GM19025 (cell line): Measurements from ENCODE around the gene NBPF3.
"Not testable (repeated sequence)": the region's sequence is repeated elsewhere in the genome, so short reads cannot be mapped to it uniquely, and the experiment has no call there.

Experiments
- ATAC-seq: cut with Tn5 transposase; IDR thresholded peaks from one replicate; pipeline ENCODE4 v1.9.1; 2021; ENCODE audit warnings: mild to moderate bottlenecking, low read depth, moderate library complexity; ENCODE audit not compliant: unreplicated experiment

The NBPF3 gene

GRCh38 chr1:21436488-21437340, 3.2 kb upstream of the NBPF3 start:
- no peak for ATAC-seq

DNA sequence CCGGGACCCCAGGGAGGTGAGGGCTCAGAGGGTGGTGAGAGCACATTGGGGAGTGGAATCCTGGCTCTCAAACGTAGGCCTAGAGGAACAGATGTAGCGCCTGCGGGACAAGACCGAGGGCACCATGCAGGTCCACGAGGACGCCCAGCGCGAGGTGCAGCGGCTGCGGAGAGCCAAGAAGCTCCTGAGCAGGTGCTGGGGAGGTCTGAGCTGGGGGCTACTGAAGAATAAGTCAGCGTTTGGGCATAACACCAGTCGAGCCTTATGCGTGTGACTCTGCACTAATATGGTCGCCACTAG, 2.6 kb upstream of the NBPF3 start:
- ATAC-seq = no peak

DNA sequence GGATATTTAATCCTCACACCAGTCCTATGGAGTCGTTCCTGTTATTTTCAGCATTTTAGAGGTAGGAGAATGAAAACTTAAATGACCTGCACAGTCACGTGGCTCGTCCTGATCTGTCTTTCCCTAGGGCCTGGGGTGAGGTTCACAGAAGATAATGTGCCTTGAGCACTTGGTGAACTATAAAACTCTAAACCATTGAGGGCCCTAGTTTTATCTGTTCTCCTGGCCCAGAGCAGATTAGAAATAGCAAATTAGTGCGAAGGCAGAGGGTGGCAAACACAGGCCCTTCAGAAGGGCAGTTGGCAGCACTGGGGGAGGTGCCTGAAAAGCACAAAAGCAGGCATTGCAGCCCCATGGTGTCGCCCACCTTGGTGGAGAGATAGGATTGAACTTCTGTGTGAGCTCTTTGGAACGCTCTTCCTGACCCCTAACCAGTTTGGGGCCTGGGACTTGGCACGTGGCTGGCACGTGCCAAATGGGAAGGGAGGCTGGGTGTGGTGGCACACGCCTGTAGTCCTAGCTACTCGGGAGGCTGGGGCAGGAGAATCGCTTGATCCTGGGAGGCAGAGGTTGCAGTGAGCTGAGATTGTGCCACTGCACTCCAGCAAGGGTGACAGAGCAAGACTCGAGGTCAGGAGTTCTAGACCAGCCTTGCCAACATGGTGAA, 1.2 kb upstream of the NBPF3 start:
- ATAC-seq = not testable (repeated sequence)

DNA sequence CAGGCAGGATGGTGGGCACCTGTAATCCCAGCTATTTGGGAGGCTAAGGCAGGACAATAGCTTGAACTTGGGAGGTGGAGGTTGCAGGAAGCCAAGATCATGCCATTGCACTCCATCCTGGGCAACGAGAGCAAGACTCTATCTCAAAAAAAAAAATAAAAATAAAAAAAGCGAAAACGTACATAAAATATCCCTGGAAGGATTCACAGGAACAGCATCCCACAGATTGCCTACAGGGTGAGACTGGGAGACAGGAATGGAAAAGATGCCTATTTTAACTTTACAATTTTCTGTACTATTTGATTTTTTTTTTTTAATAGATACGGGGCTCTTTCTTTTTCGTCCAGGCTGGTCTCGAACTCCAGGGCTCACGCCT, 604 bp upstream of the NBPF3 start:
- ATAC-seq = no peak

DNA sequence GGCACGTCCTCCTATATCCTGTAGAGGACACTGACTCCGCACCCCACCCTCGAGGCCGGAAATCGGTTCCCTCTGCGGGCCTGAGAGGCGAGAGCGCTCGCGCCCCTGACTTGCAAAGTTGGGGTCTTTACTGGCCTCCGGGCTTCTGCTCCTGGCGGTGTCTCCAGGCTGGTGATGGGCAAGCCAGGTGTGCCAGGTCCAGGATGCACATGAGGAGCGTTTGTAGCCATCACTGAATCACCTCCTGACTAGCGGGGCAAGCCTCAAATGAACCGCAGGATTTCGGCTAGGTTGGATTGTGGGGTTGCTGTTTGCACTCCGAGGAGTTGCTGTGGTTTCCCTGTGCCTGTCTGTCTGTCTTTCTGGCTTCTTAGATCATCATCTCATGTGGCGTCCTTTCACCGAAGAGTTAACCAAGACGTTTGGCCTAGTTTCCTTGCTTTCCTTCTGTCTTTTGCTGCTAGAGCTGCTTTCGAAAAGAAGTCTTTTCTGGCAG, 741 bp downstream of the NBPF3 start:
- ATAC-seq = not testable (repeated sequence)

- ATAC-seq = not testable (repeated sequence)
Measured at GRCh38 chr1:21446647-21447046, 6.7 kb downstream of the NBPF3 start.

DNA sequence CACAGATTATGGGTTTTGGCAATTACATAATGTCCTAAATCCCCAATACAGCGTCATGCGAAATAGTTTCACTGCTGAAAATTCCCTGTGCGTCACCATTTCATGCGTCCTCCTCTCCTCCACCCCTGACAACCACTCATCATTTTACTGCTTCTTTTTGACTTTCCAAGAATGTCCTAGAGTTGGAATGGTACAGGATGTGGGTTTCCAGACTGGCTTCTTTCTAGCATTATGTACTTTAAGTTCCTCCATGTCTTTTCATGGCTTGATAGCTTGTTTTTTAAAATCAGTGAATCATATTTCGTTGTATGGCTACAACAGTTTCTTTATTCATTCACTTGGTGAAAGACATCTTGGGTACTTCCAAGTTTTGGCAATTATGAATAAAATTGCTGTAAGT, 7.4 kb downstream of the NBPF3 start:
- no peak for ATAC-seq

DNA sequence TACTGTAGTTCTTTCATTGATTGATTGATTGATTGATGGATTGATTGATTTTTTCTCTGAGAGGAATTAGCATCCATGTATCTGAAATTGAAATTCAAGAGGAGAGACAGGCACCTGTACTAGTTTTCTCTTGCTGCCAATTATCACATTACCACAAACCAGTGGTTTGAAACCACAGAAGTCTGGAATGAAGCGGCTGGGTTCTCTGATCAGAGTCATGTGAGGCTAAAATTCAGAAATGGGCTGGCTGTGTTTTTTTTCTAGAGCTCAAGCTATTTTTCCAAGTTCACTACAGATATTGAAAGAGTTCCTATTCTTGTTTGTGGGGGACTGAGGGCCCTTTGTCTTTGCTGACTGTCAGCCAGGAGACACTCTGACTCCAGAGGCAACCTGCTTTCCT, 10.0 kb downstream of the NBPF3 start:
- ATAC-seq = no peak

- no peak for ATAC-seq
Measured at GRCh38 chr1:21451212-21451611, 11.3 kb downstream of the NBPF3 start.

- no peak for ATAC-seq
Measured at GRCh38 chr1:21451981-21452411, 12.1 kb downstream of the NBPF3 start.

DNA sequence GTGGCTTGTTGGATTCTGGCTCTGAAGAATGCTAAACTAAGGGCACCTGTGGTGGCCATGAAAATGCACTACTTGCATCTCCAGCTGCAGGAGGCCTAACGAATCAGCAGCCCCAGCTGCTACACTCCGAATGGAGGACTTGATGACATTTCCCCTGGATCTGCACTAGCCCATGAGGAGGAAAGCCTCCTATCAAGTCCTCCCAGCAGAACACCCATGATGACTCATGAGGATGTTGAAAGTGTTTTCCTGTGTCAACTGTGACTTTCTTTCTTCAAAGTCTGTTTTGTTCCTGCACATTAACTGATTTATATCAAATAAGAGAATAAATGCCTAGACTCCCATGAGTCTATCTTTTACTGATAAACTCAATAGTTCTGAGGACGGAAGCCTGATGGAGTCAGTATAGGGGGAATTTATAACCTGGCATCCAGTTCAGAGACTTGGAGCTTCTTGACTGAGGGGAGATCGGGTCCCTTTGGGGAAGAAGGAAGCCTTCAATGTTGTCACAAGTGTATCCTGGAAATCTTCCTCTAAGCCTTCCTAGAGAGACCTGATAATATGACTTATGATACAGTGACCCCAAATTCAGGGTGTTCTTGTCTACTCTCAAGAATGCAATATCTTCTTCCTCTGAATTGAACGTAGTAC, 14.2 kb downstream of the NBPF3 start:
- ATAC-seq = not testable (repeated sequence)

DNA sequence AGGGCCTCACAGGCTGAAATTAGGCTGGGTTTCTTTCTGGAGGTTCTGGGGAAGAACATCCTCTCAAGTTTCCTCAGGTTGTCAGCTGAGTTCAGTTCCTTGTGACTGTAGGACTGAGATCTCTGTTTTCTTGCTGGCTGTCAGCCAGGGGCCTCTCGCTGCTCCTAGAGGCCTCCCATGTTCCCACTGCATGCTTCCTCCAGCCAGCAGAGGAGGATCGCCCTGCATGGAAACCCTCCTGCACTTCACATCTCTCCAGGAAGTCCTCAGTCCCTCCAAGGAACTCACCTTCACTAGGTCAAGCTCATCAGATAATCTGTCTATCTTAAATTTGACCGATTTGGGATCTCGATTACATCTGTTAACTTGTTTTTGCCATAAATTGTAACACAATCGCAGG, 15.0 kb downstream of the NBPF3 start:
- not testable (repeated sequence) for ATAC-seq

DNA sequence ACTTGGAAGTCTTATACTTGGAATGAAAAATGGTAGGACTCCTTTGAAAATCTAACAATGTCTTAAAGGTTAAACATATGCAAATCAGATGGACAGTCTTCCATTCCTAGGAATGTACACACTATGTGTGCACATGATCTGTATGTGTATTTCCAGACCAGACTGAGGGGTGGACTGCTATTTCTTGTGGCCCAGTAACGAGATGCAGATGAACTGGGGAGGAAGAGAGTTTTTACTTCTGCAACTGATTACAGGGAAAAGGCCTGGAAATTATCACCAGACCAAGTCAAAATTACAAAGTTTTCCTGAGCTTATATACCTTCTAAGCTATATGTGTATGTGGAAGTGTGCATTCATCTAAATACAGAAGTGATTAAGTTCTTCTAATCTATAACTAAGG, 17.7 kb downstream of the NBPF3 start:
- ATAC-seq = no peak

DNA sequence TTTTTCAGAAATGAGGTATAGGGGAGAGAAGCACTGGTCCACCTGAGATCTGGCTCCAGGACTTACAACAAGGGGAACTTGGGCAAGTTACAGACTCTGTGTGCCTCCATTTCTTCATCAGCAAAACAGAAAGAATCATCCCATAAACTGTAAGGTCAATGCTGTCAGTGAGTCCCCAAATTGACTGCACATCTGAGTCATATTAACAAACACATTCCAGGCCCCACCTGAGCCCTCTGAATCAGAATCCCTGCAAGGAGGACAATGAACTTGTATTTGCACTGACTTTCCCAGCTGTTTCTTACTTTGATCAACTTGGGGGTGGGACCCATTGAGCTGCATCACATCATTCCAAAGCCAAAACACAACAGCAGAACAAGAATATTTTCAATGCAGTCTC, 25.2 kb downstream of the NBPF3 start:
- not testable (repeated sequence) for ATAC-seq

DNA sequence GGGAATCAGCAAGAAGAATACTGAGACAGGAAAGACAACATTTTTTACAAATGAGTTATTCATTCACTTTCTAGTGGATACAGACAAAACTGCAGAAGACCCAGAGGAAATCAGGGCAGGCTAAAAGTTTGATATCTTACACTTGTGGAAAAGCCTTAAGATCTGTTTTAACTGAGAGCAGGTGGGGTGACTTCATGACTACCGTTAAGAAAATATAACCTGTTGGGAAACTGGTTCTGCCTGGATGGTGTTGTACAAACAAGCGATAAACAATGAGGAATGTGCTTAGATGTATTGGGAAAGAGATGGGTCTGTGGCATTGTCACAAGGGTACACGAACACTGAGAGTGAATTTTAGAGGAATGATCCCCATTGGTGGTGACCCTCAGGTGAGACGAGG, 28.0 kb downstream of the NBPF3 start:
- ATAC-seq = not testable (repeated sequence)

DNA sequence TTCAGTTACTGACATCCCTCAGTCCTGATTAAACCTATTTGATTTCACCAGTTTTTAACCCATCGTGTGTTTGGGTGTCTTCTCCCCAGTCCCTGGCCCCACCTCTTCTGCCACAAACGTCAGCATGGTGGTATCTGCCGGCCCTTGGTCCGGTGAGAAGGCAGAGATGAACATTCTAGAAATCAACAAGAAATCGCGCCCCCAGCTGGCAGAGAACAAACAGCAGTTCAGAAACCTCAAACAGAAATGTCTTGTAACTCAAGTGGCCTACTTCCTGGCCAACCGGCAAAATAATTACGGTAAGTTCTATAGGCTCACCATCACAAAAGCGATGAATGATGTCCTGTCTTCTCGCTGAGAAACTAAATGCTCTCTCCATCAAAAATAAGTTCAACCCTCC, 28.7 kb downstream of the NBPF3 start:
- no peak for ATAC-seq

DNA sequence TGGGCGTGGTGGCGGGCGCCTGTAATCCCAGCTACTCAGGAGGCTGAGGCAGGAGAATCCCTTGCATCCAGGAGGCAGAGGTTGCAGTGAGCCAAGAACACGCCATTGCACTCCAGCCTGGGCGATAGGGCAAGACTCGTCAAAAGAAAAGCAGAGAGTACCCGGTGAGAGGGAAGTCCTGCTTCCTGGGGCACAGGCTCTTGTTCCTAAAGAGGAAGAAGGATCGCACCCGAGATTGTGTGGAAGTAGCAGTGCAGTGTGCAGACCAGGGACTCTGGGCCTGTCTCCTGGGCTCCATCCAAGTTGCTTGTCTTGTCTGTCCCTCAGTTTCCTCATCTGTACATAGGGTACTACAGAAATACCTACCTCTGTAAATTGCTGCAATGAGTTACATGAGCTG, 29.6 kb downstream of the NBPF3 start:
- ATAC-seq = no peak

DNA sequence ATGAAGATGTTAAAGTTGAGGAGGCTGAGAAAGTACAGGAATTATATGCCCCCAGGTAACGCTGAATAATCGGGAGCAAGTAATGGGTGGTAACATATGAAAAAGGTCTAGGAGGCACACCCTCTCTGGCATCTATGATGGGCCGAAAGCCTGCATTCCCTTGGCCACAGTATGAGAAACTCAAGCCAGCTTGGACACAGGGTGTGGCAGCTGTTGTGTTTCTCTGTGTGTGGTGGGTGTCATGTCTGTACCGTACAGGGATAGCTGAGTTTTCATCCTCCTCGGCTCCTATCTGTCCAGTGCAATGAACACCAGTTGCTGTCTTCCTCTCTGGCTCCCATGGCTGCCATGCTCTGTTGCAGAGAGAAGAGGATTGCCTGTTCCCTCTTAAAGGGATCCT, 32.9 kb downstream of the NBPF3 start:
- ATAC-seq = no peak

GRCh38 chr1:21478356-21478755, 38.4 kb downstream of the NBPF3 start:
- no peak for ATAC-seq

DNA sequence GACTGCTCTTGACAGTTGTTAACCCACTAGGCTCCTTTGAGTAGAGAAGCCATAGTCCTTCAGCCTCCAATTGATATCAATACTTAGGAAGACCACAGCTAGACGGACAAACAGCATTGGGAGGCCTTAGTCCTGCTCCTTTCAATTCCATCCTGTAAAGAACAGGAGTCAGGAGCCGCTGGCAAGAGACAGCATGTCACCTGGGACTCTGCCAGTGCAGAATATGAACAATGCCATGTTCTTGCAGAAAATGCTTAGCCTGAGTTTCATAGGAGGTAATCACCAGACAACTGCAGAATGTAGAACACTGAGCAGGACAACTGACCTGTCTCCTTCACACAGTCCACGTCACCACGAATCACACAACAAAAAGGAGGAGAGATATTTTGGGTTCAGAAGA, 43.9 kb downstream of the NBPF3 start:
- not testable (repeated sequence) for ATAC-seq

DNA sequence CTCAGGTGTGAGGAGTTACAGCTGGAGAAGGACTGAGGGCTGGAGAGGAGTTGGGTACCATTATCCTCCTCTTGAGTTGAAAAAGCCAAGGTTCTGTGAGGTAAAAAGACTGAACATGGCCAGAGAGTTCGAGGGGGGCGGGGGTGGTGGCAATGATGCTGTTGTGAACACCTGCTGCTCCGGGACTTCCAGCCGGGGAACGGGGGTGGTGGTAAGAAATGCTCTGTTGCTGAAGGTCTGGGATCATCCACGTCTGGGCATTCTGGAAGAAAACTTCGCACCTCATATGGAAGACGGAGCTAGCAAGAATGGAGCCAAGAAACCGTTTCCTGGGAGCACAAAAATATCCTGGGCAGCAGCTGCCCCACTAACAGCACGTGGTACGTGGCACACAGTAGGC, 49.2 kb downstream of the NBPF3 start:
- no peak for ATAC-seq
